Measurements from ENCODE around the gene AP2A1. TPM values are rescaled to one million over a fixed set of nuclear protein-coding genes. Genes with fewer than 3 reads are reported as not detected.
A peak's percentile ranks its signal among the peaks of the same experiment; 100 is the strongest.

AP2A1 gene
- total and polyA plus RNA-seq, 3 experiments from 2014 or later = 10.1 to 87.7 (median 82.5) TPM

DNA sequence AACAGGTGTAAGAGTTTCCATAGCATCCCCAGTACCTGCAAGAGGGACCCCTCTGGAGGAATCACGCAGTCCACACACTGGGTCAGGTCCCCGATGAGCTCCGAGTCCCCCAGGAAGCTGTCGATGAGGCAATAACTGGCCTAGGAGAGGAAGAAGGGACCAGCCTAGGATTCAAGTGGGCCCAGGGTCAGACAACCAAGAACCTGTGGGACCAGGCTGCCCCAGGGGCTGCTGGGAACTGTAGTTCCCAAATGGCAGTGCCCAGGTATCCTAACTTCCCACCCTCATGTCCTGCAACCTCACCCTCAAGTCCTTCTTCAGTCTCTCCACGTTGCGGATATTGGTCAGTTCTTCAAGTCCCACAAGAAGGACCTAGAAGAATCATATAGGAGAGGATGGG, 44.5 kb downstream of the AP2A1 start:
- H3K9me3 Mint-ChIP-seq = no peaks in the 10 kb centered on the region
- no peak for DNase-seq

GRCh38 chr19:49812452-49812996, 45.7 kb downstream of the AP2A1 start:
- H3K27ac ChIP-seq (ENCODE audit: low read depth, low read length) = peak overlapping the region; percentile 100
- H3K4me1 Mint-ChIP-seq = peaks cover 33 to 53% (median 46%) of the 10 kb centered on the region in 3 donors

More for the DNA sequence above, 44.5 kb downstream of the AP2A1 start:
- Mint-ChIP-seq H3K4me3 (peak overlapping the region in 6 of 7 donors; percentile 23 to 97 (median 92)), H3K36me3 (peaks cover 0 to 9% (median under 1%) of the 10 kb centered on the region in 3 donors), H3K27ac (peak overlapping the region in 5 of 8 donors; percentile 13 to 100 (median 96)), H3K27me3 (no peaks in the 10 kb centered on the region), H3K4me1 (peaks cover 28 to 47% (median 40%) of the 10 kb centered on the region in 3 donors)
- ChIA-PET POLR2A (no interaction called here), CTCF (interaction anchor here (1.3 kb wide), 1 partner anchor 58 kb away, joined by 3 read pairs; no protein-coding TSS in a partner anchor)
- Histone ChIP-seq H3K27me3 (ENCODE audit: insufficient read depth, low read length, poor library complexity, severe bottlenecking) (no peaks in the 10 kb centered on the region), H3K4me3 (ENCODE audit: low read length) (no peak overlapping the region), H3K36me3 (ENCODE audit: insufficient read depth, low read length) (no peaks in the 10 kb centered on the region), H3K9me3 (ENCODE audit: low read length) (no peaks in the 10 kb centered on the region), H3K27ac (ENCODE audit: low read depth, low read length) (no peak overlapping the region), H3K4me1 (ENCODE audit: insufficient read depth, low read length) (peaks cover 25% of the 10 kb centered on the region)

DNA sequence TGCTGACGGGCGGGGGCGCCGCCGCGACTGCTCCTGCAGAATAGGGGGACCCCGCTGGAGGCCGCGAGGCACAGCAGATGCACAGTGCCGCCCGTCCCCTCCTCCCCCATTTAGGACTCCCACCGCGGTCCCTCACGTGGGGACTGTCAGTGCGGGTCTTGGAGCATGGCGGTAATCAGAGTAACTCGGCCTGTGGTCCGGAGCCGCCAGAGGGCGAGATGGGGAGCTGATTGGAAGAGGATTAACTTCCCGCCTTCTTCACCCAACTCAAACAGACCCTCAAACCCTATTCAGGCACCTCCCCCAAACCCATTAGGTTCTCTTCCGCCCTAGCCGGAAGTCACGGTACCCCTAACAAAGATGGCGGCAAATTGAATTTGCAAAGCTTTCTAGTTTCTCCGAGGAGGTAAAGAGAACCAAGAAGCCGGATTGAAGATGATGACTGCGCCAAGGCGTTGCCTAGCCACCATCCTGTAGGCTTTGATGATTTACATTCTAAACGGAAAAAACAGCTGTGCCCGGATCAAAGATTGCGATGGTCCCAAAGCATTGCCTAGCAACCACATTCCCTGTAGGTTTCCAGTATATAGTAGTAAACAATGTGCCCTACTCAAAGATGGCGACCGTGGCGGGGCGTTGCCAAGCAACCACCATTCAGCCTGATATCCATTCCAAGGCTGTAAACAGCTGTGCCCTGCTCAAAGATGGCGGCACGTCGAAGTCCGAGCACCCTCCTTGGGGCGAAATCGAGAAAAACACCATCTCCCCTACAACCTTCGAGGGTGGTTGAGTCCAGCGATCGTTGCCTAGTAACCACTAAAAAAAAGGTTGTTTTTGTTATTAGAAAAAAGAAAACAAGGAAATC, 46.4 kb downstream of the AP2A1 start, which contains the start of gene FUZ:
Gene FUZ (minus strand): TSS at position 296 of the 865 bp plus-strand sequence. CDS start 186 bp downstream, at position 110.
- H3K4me1 ChIP-seq (ENCODE audit: insufficient read depth, low read length) = peaks cover 32% of the 10 kb centered on the region
- no peaks in the 10 kb centered on the region for H3K9me3 ChIP-seq (ENCODE audit: low read length)
- peaks cover 31 to 55% (median 47%) of the 10 kb centered on the region in 3 donors for H3K4me1 Mint-ChIP-seq
- H3K27me3 ChIP-seq (ENCODE audit: insufficient read depth, low read length, poor library complexity, severe bottlenecking) = no peaks in the 10 kb centered on the region
- H3K36me3 Mint-ChIP-seq = peaks cover 0 to 17% (median 0%) of the 10 kb centered on the region in 3 donors
- peak; percentile 85 to 97 (median 92) for DNase-seq
- H3K9me3 Mint-ChIP-seq = no peaks in the 10 kb centered on the region
- ChIA-PET POLR2A (interaction anchor here (0.6 to 2.1 kb wide), 5 partner anchors 12 to 128 kb away, joined by 3 to 8 read pairs (median 3); partner anchors contain the start of genes AKT1S1 and TBC1D17), CTCF (interaction anchor here (1.2 to 2.0 kb wide), 5 partner anchors 37 to 96 kb away, joined by 3 to 8 read pairs (median 4); partner anchors contain the start of genes AKT1S1, AP2A1, PTOV1 and TBC1D17)
- H3K4me3 ChIP-seq (ENCODE audit: low read length) = peak within 1 kb of the TSS; percentile 100
- no peaks in the 10 kb centered on the region for H3K36me3 ChIP-seq (ENCODE audit: insufficient read depth, low read length)
- H3K27ac Mint-ChIP-seq = peak within 1 kb of the TSS; percentile 96 to 100 (median 100)
- peak within 1 kb of the TSS; percentile 100 for H3K27ac ChIP-seq (ENCODE audit: low read depth, low read length)
- peak within 1 kb of the TSS; percentile 90 to 98 (median 96) for H3K4me3 Mint-ChIP-seq
- H3K27me3 Mint-ChIP-seq = peaks cover 0 to 10% of the 10 kb centered on the region in 2 donors

More at GRCh38 chr19:49812452-49812996, 45.7 kb downstream of the AP2A1 start:
- ChIA-PET POLR2A (interaction anchor here (1.3 to 2.1 kb wide), 4 partner anchors 12 to 64 kb away, joined by 3 to 8 read pairs (median 5); partner anchors contain the start of genes AKT1S1 and TBC1D17), CTCF (interaction anchor here (1.2 to 2.0 kb wide), 5 partner anchors 38 to 95 kb away, joined by 3 to 8 read pairs (median 4); partner anchors contain the start of genes AKT1S1, AP2A1, PTOV1 and TBC1D17)
- Mint-ChIP-seq H3K9me3 (no peaks in the 10 kb centered on the region), H3K27ac (peak overlapping the region; percentile 96 to 100 (median 100)), H3K27me3 (peaks cover 0 to 4% of the 10 kb centered on the region in 2 donors), H3K36me3 (peaks cover 0 to 11% (median 0%) of the 10 kb centered on the region in 3 donors), H3K4me3 (peak overlapping the region; percentile 90 to 98 (median 96))
- no peaks in the 10 kb centered on the region for H3K27me3 ChIP-seq (ENCODE audit: insufficient read depth, low read length, poor library complexity, severe bottlenecking)
- no peaks in the 10 kb centered on the region for H3K9me3 ChIP-seq (ENCODE audit: low read length)
- DNase-seq = no peak
- H3K4me1 ChIP-seq (ENCODE audit: insufficient read depth, low read length) = peaks cover 32% of the 10 kb centered on the region
- peak overlapping the region; percentile 100 for H3K4me3 ChIP-seq (ENCODE audit: low read length)
- no peaks in the 10 kb centered on the region for H3K36me3 ChIP-seq (ENCODE audit: insufficient read depth, low read length)

DNA sequence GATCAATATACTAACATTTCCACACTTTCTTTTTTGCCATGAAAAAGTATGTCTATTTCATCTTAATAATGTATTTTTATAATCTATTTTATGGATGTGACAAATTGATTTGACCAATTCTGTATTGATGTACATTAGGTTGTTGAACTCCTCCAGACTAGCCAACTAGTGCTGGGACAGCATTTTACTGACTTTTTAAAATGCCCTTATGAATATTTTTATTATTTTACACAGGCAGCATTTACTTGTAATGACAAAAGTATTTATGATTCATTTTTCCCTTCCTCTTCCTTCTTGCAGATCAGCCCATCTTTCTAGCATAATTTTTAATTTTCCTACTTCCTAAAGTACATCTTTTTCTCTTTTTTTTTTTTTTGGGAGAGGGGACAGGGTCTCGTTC, 47.2 kb downstream of the AP2A1 start:
- no peak for DNase-seq
- CTCF ChIA-PET = interaction anchor here (1.9 kb wide), 1 partner anchor 36 kb away, joined by 8 read pairs; the partner anchor contains the start of gene PTOV1
- peaks cover 38% of the 10 kb centered on the region for H3K4me1 ChIP-seq (ENCODE audit: insufficient read depth, low read length)
- no peaks in the 10 kb centered on the region for H3K27me3 ChIP-seq (ENCODE audit: insufficient read depth, low read length, poor library complexity, severe bottlenecking)
- Mint-ChIP-seq H3K9me3 (no peaks in the 10 kb centered on the region), H3K4me1 (peaks cover 36 to 53% (median 48%) of the 10 kb centered on the region in 3 donors), H3K27me3 (peaks cover 0 to 10% of the 10 kb centered on the region in 2 donors), H3K36me3 (peaks cover 0 to 18% (median 0%) of the 10 kb centered on the region in 3 donors), H3K27ac (peak overlapping the region; percentile 96 to 100 (median 100)), H3K4me3 (peak overlapping the region; percentile 43 to 98 (median 96))
- POLR2A ChIA-PET = interaction anchor here (0.6 to 2.1 kb wide), 4 partner anchors 13 to 129 kb away, joined by 3 to 8 read pairs (median 5); partner anchors contain the start of genes AKT1S1 and TBC1D17
- H3K27ac ChIP-seq (ENCODE audit: low read depth, low read length) = peak overlapping the region; percentile 100
- H3K9me3 ChIP-seq (ENCODE audit: low read length) = no peaks in the 10 kb centered on the region
- H3K36me3 ChIP-seq (ENCODE audit: insufficient read depth, low read length) = no peaks in the 10 kb centered on the region
- no peak overlapping the region for H3K4me3 ChIP-seq (ENCODE audit: low read length)

DNA sequence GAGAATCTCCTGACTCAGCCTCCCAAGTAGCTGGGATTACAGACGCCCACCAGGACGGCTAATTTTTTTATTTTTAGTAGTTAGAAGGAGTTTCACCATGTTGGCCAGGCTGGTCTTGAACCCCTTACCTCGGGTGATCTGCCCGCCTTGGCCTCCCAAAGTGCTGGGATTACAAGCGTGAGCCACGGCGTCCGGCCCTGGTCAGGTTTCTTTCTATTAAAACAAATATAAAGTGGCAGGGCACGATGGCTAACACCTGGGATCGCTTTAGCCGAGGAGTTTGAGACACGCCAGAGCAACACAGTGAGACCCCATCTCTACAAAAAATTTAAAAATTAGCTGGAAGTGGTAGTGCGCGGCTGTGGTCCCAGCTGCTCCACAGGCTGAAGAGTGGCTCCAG, 49.8 kb downstream of the AP2A1 start:
- H3K27ac Mint-ChIP-seq = peak overlapping the region in 6 of 8 donors; percentile 26 to 100 (median 92)
- H3K36me3 Mint-ChIP-seq = peaks cover 0 to 33% (median 3%) of the 10 kb centered on the region in 3 donors
- no peaks in the 10 kb centered on the region for H3K36me3 ChIP-seq (ENCODE audit: insufficient read depth, low read length)
- ChIA-PET CTCF (no interaction called here), POLR2A (no interaction called here)
- no peak for DNase-seq
- peaks cover 38% of the 10 kb centered on the region for H3K4me1 ChIP-seq (ENCODE audit: insufficient read depth, low read length)
- peak overlapping the region; percentile 99 for H3K27ac ChIP-seq (ENCODE audit: low read depth, low read length)
- H3K4me3 Mint-ChIP-seq = no peak overlapping the region
- no peaks in the 10 kb centered on the region for H3K27me3 ChIP-seq (ENCODE audit: insufficient read depth, low read length, poor library complexity, severe bottlenecking)
- H3K9me3 Mint-ChIP-seq = no peaks in the 10 kb centered on the region
- peaks cover 36 to 62% (median 57%) of the 10 kb centered on the region in 3 donors for H3K4me1 Mint-ChIP-seq
- H3K27me3 Mint-ChIP-seq = peaks cover 0 to 10% of the 10 kb centered on the region in 2 donors
- no peaks in the 10 kb centered on the region for H3K9me3 ChIP-seq (ENCODE audit: low read length)
- H3K4me3 ChIP-seq (ENCODE audit: low read length) = no peak overlapping the region

DNA sequence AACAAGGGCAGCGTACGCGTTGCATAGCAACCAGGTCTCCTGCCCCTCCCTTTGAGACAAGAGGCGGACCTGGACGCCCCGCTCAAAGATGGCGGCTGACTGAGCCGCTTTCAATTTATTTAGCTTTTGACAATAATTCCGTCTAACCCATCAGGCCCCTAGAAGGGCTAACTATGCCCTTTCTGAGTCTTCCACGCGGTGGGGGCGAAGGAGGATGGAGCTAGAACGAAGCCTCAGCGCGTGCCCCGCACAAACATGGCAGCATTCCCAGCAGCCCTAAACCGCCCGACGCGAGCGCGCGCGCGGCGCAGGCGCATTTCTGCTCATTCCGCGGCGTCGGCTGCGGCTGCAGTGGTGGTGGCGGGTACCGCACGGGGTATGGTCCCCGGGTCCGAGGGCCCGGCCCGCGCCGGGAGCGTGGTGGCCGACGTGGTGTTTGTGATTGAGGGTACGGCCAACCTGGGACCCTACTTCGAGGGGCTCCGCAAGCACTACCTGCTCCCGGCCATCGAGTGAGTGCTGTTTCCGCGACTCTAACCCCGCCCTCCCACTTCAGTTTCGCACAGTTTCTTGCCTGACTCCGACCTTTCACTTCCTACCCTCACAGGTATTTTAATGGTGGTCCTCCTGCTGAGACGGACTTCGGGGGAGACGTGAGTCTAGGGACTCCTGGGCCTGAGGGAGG, 51.3 kb downstream of the AP2A1 start, which contains the start of gene MED25:
Gene MED25 (plus strand): TSS at position 326 of the 685 bp plus-strand sequence. CDS start 53 bp downstream, at position 379.
- ChIA-PET CTCF (interaction anchor here (0.9 to 1.2 kb wide), 3 partner anchors 10 to 59 kb away, joined by 3 read pairs; partner anchors contain the start of genes AKT1S1, PTOV1 and TBC1D17), POLR2A (interaction anchor here (0.6 to 1.9 kb wide), 7 partner anchors 10 to 59 kb away, joined by 3 to 6 read pairs (median 4); partner anchors contain the start of genes AKT1S1, PTOV1 and TBC1D17)
- Mint-ChIP-seq H3K4me1 (peaks cover 27 to 50% (median 47%) of the 10 kb centered on the region in 3 donors), H3K36me3 (peaks cover 0 to 34% (median 3%) of the 10 kb centered on the region in 3 donors), H3K27ac (peak within 1 kb of the TSS; percentile 100), H3K4me3 (peak within 1 kb of the TSS; percentile 93 to 100 (median 99)), H3K27me3 (peaks cover 0 to 10% of the 10 kb centered on the region in 2 donors), H3K9me3 (no peaks in the 10 kb centered on the region)
- Histone ChIP-seq H3K4me1 (ENCODE audit: insufficient read depth, low read length) (peaks cover 27% of the 10 kb centered on the region), H3K4me3 (ENCODE audit: low read length) (peak within 1 kb of the TSS; percentile 86), H3K9me3 (ENCODE audit: low read length) (no peaks in the 10 kb centered on the region), H3K27me3 (ENCODE audit: insufficient read depth, low read length, poor library complexity, severe bottlenecking) (no peaks in the 10 kb centered on the region), H3K36me3 (ENCODE audit: insufficient read depth, low read length) (no peaks in the 10 kb centered on the region), H3K27ac (ENCODE audit: low read depth, low read length) (peak within 1 kb of the TSS; percentile 99)
- peak; percentile 82 to 94 (median 92) for DNase-seq
